Activated CD4-positive, CD25-positive, alpha-beta regulatory T cell (primary cell): ENCODE measurements around the gene MAN1A2.
"Not testable (repeated sequence)": the region's sequence is repeated elsewhere in the genome, so short reads cannot be mapped to it uniquely, and the experiment has no call there.

Experiments used
- DNase-seq, 4 experiments: peaks; one replicate each; lab custom pipeline; 2025; lab: John Stamatoyannopoulos, UW

Gene MAN1A2

DNA sequence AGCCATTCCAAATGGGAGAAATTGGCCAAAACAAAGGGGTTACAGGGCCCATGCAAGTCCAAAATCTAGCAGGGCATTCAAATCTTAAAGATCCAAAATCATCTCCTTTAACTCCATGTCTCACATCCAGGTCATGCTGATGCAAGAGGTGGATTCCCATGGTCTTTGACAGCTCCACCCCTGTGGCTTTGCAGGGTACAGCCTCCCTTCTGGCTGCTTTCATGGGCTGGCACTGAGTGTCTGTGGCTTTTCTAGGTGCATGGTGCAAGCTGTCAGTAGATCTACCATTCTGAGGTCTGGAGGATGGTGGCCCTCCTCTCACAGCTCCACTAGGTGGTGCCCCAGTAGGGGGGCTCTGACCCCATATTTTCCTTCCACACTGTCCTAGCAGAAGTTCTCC, 191.2 kb downstream of the MAN1A2 start:
- not testable (repeated sequence) for DNase-seq

DNA sequence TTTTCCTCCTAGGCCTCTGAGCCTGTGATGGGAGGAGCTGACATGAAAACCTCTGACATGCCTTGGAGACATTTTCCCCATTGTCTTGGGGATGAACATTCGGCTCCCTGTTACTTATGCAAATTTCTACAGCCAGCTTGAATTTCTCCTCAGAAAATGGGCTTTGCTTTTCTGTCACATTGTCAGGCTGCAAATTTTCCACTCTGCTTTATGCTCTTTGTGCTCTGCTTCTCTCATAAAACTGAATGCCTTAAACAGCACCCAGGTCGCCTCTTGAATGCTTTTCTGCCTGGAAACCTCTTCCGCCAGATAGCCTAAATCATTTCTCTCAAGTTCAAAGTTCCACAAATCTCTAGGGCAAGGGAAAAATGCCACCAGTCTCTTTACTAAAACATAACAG, 191.9 kb downstream of the MAN1A2 start:
- DNase-seq = no peak

DNA sequence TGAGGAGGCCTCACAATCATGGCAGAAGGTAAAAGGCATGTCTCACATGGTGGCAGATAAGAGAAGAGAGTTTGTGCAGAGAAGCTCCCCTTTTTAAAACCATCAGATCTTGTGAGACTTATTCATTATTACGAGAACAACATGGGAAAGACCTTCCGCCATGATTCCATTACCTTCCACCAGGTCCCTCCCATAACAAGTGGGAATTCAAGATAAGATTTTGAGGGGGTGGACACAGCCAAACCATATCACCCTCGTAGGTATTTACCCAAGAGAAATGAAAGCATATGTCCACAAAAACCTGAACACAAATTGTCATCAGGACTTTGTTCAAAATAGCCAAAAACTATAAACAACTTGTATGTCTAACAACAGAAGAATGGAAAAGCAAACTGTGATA, 192.7 kb downstream of the MAN1A2 start:
- no peak for DNase-seq

DNA sequence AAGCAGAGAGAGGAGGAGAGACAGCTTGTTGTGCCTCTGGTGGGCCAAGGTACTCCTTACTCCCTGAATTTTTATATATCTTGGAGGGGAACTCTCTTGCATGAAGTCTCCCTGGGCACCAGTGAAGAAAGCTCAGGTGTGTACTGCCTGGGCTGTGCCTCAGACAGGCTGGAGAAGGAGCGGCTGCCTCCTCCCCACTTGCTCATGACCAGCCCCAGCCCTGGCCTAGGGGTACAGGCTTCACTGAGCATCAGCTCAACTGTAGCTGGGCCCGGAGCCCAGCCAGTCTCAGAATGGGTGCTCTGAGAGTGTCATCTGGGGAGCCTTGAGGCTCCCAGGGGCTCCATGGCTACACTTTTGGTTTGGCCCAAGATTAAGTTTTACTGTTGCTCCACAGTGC, 193.8 kb downstream of the MAN1A2 start:
- DNase-seq = no peak

DNA sequence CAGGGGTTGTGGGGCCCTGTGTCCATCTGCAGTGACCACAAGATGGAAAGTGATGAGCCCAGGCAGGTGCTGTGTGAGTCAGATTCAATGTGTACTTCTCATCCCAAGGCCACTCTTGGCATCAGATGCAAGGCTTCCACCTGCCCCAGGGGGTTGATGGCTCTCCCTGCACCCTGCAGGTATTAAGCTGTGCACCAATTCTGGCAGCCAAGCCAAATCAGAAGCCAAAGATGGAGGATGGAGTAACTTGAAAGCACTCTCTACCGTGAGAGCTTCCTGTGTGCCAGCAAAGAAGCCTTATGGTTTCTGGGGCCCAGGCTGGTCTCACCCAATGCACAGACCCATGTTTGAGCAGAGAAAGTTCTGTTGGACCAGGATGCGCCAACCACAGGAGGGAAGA, 194.3 kb downstream of the MAN1A2 start:
- DNase-seq = no peak

DNA sequence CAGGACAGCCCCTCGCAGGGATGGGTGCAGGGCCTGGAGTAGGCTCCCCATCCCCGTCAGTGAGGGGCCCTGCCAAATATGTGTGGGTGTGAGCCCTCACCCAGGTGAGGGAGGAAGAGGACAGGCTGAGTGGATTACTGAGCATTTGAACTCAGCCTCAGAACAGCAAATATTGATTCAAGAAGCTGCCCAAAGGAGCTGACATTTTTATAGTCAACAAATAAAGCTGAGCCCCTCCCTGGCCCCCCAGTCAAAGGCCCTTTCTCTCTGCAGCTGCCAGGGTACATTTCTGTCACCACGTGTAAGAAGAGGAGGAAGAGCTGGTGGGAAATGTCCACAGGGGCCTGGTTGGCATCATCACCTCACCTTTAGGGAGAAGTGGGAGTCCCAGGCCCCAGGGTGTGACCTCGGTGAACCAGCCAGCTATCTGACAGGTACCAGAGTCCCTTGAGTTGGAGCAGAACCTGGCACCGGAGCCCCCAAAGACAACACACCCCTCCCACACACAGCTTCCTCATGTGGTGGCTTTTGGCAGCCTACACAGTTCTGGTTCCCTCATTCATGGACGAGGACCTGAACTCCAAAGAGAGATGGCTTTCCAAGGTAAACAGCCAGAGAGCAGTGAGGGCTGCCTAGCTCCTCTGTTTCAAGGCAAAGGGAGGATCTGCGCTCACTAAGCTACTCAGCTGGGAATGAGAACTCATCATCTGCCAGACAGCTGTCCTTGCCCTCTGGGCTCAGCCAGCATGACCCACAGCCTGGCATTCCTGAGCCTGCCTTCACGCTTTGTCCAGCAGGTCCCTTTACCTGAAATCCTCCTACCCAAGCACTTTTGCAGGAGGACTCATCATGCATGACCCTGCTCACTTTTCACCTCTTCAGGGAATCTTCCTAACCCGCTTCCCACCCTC, 195.6 kb downstream of the MAN1A2 start:
- DNase-seq = no peak

DNA sequence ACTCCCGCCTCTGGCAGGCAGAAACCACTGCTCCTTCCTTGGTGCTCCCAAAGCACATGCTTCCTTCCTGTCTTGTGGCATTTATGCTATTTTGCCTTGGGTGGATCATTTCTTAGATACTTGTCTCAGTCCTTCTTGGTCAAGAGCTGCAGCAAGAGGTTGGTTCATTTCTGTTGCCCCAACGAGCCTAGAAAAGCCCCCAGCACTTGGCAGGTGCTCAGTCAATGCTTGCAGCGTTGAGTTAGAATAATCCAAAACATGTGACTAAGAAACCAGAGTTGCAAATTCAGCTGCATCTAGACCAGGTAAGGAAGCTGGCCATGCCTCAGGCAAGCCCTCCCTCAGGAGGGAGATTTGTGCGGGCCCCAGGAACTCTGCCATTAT, 196.2 kb downstream of the MAN1A2 start:
- no peak for DNase-seq

DNA sequence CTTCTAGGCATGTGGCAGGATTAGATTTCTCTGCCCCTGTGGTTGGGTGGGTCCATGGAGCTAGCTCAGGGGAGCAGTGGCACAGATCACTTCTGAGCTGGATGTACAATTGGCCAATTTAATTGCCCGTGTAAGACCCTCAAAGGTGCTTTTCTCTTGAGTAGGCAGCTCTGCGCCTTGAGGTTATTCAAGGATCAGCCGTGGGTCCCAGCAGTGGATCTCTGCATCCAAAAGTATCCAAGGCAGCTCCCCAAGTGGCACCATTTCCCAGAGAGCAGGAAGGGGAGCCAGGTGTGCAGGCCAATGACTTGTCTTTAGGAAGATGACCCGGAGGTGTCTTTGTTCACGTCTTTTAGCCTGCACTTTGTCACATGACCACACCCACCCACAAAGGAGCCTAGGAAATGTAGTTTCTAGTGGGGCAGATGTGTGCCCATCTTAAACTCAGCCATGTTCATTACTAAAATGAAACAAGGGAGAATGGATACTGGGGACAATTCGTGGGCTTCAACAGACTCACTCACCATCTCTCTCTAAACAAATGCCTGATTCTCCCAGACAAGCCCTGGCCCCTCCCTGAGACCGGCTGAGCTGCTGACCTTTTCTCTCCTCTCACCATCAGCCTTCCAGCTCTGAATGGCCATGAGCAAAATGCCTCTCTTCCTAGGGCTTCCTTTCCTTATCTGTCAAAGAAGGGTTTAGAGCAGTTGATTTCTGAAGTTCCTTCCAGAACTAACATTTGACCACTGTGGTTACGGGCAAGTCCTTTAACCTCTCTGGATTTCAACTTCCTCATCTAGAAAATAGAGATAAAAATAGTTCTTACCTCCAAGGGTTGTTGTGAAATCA, 197.2 kb downstream of the MAN1A2 start:
- DNase-seq = no peak

DNA sequence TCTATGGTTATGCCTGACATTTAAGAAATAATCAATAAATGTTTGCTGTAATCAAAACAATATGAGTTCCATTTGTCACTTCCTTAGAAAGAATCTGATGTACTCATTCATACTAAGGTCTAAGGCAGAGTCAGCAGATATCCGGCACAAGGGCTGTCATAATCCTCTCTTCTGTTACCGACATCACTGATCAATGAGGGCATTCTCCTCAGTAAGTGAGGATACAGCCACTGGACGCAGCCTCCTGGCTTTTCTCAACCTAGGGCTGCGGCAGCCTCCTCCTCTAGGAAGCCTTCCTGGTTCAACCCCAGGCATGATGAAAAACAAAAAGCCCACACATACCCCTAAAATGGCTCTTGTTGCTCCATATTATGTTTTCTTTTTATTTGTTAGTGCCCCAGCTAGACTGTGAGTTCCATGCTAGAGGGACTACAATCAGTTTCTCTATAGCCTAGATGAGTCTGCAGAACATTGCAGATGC, 197.9 kb downstream of the MAN1A2 start:
- no peak for DNase-seq

DNA sequence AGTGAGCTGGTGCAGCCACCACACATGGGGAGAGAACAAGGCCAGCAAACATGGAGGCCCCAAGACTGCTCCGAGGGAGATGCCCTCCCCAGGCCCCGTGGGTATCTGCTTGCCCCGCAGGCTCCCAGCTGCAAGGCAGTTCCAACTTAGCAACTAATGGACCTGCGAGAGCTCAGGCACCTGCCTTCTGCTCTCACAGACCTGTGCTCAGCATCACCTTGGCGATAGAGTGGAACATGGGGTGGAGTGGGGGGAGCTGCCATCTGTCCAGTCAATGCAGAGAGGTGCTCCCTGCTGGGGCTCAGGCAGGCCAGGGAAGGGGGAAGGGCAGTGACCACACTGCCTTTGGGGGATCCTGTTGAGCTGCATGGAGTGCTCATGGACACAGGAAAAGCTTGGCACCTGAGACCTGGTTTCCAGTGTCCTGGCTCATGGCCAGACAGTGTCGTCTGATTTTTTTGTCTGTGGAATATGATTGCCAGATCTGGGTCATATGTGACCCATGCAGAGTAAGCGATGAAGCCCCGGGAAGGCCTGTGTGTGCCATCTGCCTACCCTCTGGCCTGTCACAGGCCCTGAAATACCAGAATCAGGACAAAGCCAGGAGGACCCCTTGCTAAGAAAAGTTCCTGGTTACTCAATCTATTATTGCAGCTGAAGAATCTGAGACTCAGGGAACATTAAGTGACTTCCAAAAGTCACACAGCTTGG, 198.7 kb downstream of the MAN1A2 start:
- no peak for DNase-seq

DNA sequence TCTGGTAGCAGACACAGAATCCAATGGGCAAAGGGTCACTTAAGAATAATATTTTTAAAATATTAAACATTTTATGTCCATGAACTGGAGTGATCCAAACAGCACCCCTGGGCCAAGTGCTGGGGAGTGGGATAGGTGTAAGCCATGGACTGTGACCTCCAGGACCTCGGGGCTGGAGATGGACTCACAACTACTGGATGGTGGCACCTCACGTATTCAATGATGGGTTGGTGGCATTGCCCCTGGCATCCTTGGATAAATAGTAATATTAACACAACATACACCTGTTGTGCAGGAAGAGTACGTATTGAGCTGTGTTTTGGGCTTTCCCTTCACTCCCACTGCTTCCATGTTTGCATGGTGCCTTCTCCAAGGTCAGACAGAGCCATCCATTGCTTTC, 199.3 kb downstream of the MAN1A2 start:
- DNase-seq = no peak

DNA sequence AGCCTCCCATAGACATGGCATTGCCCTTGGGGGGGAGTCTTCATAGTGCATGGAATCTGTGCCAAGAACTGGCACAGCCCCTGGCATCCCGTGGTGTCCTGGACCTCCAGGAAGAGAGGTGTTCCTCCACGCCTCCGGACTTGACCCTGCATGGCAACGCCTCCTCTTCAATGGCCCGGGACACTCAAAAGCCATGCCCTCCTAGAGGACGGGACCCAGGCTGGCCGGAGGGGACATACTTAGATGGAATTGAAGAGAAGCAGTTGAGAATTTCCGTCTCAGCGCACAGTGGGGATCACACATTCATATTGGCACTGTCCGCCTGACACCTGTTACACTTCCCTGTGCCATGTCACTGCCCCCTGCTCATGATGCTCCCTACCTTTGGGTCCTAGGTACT, 200.2 kb downstream of the MAN1A2 start:
- no peak for DNase-seq

DNA sequence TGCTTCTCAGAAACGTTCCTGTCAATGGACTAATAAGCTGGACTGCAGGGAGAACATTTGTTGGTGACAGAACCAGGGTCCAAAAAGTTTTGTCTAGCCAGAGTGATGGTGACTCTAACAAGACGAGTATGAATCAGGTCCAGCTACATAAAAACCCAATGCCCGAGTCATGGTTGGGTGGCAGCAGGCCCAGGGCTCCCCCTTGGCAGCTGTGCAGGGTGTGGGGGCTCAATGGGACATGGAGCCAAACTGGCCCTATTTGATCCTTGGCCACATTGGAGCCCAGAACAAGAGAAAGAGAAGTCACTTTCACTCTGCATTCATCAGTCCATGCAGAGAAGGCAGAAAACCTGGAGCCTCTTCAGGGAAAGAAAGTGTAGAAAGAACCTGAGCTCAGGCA, 200.7 kb downstream of the MAN1A2 start:
- no peak for DNase-seq

DNA sequence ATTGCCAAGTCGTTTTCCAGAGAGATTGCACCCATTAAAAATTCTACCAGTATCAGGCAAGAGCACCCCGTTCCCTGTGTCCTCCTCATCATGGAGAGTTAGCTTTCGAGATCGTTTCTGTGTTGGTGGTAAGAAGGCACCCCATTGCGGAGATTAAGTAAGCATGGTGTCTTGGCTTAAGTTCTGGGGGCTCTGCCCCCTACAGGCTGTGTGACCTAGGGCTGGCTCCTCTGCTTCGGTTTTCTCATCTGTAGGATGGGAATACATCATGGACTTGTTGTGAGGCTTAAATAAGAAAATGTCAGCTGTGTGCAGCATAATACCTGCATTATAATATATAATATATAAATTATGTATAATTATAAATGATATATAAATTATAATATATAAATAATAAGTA, 201.8 kb downstream of the MAN1A2 start:
- DNase-seq = no peak

DNA sequence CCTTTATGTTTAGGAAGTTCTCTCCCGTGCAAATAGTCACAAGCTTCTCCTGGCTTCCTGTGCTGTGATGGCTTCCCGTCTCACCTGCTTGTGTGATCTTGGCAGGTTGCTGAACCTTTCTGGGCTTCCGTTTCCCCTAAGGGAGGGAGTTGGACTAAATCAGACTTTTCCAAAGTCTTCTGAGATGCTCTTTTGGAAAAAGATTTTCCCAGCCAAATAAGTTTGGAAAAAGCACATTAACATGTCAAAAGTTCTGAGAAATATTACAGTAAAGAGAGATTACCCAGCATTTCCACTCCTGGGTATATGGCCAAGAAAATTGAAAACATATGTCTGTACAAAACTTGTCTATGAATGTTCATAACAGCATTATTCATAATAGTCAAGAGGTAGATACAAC, 202.6 kb downstream of the MAN1A2 start:
- no peak for DNase-seq

DNA sequence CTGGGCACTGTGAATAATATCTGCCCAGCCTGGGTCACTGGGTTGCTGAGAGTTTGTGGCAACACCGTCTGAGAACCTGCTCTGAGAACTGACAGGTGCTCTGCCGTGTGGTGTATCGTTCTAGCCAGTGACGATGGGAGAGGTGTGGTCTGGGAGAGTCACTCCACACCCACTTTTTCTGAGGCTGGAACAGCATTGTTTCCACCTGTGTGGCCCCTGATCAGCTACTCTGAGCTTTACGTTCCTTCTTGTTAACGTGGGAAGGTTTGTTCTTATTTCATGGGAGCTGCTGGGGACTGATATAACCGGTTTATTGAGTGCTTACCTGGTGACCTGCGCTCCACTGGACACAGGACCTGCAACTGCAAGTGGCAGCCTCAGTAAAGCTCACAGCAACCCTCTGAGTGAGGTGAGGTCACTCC, 203.8 kb downstream of the MAN1A2 start:
- no peak for DNase-seq

DNA sequence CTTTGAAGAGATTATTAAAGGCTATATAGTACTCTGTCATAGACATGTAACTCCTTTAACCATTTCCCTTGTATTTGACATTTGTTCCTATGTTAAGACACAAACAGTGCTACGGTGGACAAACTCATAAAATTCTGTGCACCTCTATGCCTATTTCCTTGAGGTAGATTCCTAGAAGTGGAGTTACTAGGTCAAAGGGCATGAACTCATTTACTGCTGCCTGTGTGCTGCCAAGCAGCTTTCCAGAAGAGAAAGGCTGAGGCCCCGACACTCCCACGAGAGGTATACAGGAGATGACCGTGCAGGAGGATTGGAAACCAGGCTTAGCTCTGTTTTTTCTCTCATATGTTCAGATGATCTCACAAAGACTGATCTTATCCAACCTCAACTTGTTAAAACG, 204.2 kb downstream of the MAN1A2 start:
- DNase-seq = no peak

DNA sequence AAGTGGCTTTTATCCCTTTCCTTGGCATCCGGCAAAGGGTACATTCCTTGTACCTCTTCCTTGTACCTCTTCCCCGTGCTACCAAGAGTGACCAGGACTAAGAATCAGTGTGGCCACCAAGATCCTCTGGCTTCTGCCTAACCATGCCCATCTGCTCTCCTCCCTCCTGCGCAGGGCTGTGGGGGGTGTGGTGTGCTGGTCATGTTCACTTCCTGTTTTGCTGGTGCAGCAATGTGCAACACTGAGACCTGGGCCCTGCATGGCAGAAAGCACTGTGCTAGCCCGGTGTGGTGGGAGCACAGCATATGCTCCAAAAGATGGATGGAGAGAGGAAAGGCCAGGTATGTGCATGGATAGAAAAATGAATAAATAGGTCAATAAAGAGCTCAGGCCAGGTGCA, 205.3 kb downstream of the MAN1A2 start:
- DNase-seq = peak in 2 of 4 experiments; percentile 17 to 21

DNA sequence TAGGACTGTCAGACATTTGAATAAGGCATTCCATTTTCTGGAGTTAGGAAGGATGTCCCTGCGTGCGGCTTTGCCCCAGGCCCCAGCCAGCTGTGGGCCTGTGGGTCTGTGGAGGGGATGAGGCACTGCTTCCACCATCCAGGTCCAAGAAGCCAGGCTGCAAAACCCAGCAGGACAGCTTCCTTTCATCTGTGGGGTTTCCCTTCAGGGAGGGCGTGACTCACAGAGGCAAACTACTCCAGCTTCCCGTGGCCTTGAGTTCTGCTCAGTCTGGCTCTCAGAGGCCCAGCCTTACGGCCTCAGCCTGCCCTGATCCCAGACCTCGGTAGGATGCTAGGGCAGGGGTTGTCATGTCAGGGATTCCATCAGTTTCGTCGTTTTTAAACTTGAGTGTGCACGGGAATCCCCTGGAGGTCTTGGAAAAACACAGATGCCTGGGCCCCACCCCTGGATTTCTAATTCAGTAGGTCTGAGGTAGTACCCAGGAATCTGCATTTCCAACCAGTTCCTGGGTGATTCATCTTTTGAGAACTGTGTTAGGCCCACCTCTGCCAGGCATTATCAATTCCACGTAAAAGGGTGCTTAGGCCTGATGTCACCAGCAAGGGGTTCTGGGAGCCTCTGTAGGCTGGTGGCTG, 206.3 kb downstream of the MAN1A2 start:
- no peak for DNase-seq

DNA sequence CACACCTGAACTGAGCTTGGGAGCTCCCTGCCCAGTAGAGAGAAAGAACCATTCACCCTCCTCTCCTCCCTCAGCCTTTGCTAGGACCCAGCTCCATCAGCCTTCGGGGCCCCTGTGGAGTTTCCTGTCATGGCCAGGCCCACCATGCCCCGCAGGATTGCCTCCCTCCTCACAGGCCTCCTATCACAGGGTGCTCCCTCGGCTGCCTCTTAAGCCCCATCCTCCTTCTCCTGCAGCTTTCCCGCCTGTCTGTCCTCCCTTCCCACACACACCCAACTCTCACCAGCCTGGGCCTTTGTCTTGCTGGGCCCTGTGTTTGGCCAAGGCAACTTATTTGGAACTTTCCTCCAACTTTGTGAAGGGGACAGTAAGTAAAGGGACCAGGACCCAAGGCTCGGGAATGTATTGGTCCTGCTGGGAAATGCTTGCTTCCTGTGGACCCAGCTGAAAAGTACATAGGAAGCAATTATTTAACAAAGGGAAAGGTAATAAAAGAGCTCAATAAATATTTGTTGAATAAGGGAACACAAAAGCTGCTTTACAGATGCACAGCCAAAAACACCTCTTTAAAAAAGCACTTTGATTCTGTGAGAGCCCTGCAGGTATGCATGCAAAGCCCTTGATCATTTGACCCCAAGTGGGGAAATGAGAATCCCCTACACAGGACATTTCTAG, 207.0 kb downstream of the MAN1A2 start:
- no peak for DNase-seq

DNA sequence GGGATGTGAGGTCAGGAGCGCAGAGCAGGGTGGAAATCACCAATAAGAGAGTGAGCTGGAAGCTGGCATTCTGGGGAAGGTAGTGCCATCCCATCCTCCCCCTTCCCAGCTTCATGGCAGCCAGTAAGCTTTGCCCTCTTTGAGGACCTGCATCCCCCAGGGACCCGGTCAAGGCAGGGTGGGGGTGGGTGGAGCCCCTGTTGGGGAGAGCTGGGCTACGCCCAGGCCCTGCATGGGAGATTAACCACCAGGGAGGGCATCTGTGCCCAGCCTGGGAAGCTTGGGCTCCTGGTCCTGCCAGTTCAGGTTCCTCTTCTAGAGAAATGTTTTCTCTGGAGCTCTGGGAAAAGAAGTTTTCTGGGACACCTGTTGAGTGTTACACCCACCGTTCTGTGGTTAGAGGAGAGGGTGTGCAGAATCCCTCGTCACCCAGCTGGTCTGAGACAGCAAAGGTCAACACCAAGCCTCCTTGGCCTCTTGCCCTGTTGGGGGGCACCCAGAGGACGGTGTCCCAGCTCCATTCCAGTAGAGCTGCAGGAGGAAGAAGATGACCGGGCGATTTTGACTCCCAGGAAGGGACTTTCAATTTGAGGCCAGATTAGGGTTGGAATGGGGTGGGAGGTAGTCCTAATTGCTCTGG, 208.5 kb downstream of the MAN1A2 start:
- DNase-seq = no peak
